HG03469 (cell line): Measurements from ENCODE around the gene PRKCA.

ENCODE experiments used
- ATAC-seq: cut with Tn5 transposase; IDR thresholded peaks from one replicate; pipeline ENCODE4 v1.9.1; 2021; ENCODE audit warnings: mild to moderate bottlenecking, moderate library complexity, moderate number of reproducible peaks; ENCODE audit not compliant: unreplicated experiment

Gene PRKCA

DNA sequence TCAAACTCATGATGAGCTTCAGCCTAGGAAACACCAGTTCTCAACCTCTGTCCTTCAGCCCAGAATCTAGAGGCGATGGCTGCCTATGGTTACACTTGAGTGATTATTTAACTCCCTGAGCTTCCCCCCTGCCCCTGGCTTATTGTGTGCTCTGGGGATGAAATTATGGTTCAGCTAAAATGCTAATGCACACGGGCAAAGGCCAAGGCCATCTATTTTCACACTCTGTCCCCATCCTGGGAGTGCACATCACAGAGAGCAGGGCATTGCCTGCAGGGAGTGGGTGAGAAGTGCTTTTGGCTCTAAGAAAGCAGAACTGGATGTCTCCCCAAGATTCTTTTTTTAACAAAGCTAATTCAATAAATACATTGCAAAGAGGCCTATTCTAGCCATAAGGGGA lies 510.9 kb downstream of the PRKCA start:
- ATAC-seq: no peak

DNA sequence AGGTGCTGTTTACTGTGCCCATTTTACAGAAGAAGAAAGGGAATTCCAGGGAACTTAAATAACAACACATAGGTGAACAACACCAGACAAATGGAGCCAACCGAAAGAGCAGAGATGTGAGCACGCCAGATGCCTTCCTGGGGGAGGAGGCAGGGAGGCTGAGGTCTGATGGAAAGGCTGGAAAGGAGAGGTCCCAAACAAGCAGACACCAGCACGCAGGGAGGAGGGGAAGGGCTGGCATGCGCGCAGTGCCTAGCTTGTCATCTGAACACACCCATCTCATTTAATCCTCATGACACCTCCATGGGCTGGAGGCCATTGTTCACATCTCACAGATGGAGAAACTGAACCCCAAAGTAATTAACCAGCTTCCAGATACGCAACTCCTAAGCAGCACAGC lies 511.6 kb downstream of the PRKCA start:
- ATAC-seq: no peak

GRCh38 chr17:66814570-66814969 lies 512.2 kb downstream of the PRKCA start:
- ATAC-seq: no peak

- ATAC-seq: no peak
Observed at GRCh38 chr17:66817750-66818149, 515.3 kb downstream of the PRKCA start.

DNA sequence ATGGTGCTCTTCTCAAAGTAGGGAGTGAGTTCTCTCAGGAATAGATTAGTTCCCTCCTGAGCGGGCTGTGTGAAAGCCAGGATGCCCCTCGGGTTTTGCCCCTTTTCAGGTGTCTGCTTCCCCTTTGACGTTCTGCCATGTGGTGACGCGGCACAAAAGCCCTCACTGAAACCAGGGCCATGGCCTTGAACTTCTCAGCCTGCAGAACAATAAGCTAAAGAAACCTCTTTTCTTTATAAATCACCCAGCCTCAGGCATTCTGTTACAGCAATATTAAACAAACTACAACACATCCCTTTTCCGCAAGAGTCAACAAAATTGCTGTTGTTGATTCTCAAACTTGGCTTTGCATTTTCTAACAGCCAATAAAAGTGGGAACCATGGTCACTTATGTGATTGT lies 517.1 kb downstream of the PRKCA start:
- no peak for ATAC-seq

DNA sequence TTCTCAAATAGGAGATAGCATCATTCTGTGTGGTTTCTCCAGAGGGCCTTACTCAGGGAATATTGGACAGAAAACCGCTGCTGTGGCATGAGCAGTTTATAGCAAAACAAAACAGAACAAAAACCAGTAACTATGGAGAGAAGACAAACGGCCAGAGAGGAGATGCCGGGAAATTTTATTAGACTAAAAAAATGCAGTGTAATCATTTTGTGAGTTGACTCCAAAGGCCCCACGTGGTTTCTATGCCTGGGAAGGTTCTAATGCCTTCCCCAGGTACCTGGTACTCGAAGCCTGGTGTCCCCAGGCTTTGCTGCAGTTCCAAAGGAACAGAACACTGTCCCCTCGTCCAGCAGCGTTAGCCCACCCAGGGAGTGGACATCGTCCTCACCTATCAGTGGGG lies 519.6 kb downstream of the PRKCA start:
- no peak for ATAC-seq

- ATAC-seq: no peak
Observed at GRCh38 chr17:66826856-66827255, 524.4 kb downstream of the PRKCA start.

DNA sequence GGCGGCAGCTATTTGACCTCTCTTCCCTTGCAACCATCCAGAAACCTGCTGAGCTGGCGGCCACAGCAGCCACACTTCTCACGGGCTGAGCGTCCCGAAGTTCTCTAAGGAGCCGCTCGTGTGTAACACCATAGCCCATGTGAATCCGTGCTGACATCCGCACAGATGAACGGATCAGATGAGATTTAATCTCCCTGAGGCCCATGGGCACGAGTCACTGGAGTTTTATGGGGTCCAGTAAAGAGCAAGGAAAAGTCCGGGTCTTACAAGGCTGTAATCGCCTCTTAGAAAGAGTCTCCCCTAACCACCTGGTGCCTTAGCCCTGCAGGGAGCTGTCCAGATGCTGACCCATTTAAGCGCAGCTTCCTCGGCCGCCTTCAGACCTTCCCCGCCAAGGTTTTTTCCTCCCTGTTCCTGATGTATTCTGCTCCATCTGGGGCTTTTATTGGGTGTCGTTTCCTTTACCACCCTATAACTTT lies 527.0 kb downstream of the PRKCA start:
- ATAC-seq: no peak

DNA sequence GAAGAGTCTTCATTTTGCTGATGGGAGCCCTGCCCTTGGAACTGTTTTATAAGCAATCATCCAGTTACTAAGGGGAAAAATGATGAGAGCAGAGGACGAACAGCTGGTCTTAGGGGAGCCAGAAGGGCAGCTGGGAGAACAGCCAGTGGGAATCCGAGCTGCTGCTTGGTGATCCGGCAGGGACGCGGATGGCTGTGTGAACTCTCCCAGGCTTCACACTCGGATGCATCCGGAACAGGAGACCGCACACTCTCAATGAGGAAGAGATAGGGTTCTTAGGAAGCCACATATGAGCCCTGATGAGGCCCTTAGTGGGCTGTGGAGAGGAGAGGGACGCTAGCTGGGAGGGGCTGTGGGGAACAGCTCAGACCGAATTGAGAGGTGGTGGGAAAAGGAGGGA lies 527.5 kb downstream of the PRKCA start:
- ATAC-seq: no peak

DNA sequence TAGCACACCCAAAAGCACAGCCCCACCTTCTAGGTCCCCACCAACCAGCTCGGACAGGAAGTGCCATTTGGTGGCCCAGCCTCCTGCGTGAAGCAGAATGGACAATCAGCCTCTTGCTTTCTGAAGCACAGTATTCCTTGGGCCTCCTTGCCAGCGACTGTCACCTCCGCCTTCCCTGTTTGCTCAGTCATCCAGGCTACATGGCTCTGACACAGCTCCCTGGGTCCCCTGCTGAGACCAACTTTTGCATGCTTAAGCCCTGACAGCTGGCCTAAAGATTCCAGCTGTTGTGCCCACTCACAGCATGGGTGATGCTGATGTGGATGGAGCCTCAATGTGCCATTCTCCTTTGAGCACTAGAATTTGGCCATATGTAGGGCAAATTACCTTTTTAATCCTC lies 528.0 kb downstream of the PRKCA start:
- ATAC-seq: no peak

GRCh38 chr17:66831383-66832210 lies 529.2 kb downstream of the PRKCA start:
- no peak for ATAC-seq

GRCh38 chr17:66833201-66833600 lies 530.8 kb downstream of the PRKCA start:
- ATAC-seq: no peak

DNA sequence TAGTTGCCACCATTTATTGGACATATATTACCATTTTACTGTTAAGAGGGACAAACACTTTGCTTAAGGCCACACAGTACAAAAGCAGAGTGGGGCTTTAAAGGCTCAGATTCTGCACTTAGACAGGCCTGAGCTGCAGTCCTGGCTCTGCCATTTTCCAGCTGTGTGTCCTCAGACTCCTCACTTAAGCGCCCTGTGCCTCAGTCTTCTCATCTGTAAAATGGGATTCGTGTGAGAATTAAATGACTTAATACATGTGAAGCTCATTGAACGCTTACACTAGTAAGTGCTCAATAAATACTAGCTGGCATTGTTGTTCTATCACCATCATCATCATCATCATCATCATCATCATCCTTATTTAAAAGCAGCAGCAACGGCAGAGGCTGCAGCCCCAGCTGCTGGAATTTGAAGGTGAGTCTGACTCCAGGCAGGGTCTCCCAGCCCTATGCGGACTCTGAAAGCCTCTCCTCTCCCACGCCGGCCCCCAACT lies 532.1 kb downstream of the PRKCA start:
- no peak for ATAC-seq

GRCh38 chr17:66834919-66835454 lies 532.6 kb downstream of the PRKCA start, which contains the start of gene CACNG5:
Gene CACNG5 (plus strand): TSS chr17:66835117. CDS start chr17:66877333, 42,216 bp downstream.
- ATAC-seq: no peak

- no peak for ATAC-seq
Observed at GRCh38 chr17:66835476-66835875, 533.1 kb downstream of the PRKCA start.

GRCh38 chr17:66836063-66837005 lies 533.9 kb downstream of the PRKCA start:
- ATAC-seq: no peak

GRCh38 chr17:66837226-66837625 lies 534.8 kb downstream of the PRKCA start:
- ATAC-seq: no peak

- no peak for ATAC-seq
Observed at GRCh38 chr17:66837885-66838665, 535.7 kb downstream of the PRKCA start.

- ATAC-seq: no peak
Observed at GRCh38 chr17:66839616-66840015, 537.2 kb downstream of the PRKCA start.

DNA sequence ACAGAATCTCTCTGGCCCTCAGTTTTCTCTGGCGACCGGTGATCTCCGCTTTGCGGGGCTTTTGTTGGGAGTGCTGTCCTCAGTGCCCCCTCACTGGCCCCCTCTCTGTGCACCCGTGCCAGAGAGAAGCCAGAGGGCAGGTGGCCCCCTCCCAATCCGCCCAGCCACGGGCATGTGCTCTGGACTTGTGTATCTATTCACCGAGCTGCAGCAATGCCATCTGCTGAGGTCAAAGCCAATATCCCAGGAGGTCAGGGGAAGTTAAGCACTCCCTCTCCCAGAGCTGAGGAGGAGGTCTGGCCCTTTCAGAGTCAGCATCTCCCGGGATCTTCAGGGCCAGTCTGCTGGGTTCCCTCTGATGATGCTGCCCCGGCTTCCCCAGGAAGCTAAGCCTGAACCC lies 537.6 kb downstream of the PRKCA start:
- ATAC-seq: no peak
